HepG2 (cell line): ENCODE data around the gene TOP1. TPM values are rescaled to one million over a fixed set of nuclear protein-coding genes. Genes with fewer than 3 reads are reported as not detected.
A peak's percentile ranks its signal among the peaks of the same experiment; 100 is the strongest.

Experiments
- BRCA1 ChIP-seq: sonication (generic); formaldehyde crosslinking; IDR thresholded peaks from 2 replicates; pipeline ENCODE4 v1.4.0; 2020; ENCODE audit warnings: missing genetic modification reagents
- HMGXB3 ChIP-seq: sonication (generic); formaldehyde crosslinking; IDR thresholded peaks from 2 replicates; pipeline ENCODE4 v1.4.0; 2020; ENCODE audit warnings: missing genetic modification reagents, borderline replicate concordance
- MYC ChIP-seq: sonication (generic); formaldehyde crosslinking; IDR thresholded peaks from 2 replicates; pipeline ENCODE4 v1.9.0; 2021; ENCODE audit warnings: missing genetic modification reagents, borderline replicate concordance
- NR3C1 ChIP-seq: sonication (generic); formaldehyde crosslinking; IDR thresholded peaks from 2 replicates; pipeline ENCODE4 v1.4.0; 2020; ENCODE audit warnings: missing genetic modification reagents
- SALL1 ChIP-seq: sonication (generic); formaldehyde crosslinking; IDR thresholded peaks from 2 replicates; pipeline ENCODE4 v1.8.0; 2022; ENCODE audit warnings: mild to moderate bottlenecking, missing genetic modification reagents
- ZHX2 ChIP-seq, 2 experiments: sonication (generic) in 1 of 2; formaldehyde crosslinking in 1 of 2; IDR thresholded peaks; 2 replicates each; pipeline versions ENCODE4 v1.6.1 to v1.9.0; 2014 to 2022; ENCODE audit warnings: antibody characterized with exemption in 1 of 2, borderline replicate concordance in 1 of 2, inconsistent platforms in 1 of 2, low read depth in 1 of 2, missing genetic modification reagents in 1 of 2
- ZNF407 ChIP-seq: sonication (generic); formaldehyde crosslinking; IDR thresholded peaks from one replicate; pipeline ENCODE4 v1.5.1; 2020; ENCODE audit warnings: mild to moderate bottlenecking, missing genetic modification reagents; ENCODE audit errors: not compliant biosample characterization
- ZNF460 ChIP-seq: sonication (generic); formaldehyde crosslinking; IDR thresholded peaks from 2 replicates; pipeline ENCODE4 v1.5.1; 2020; ENCODE audit warnings: missing genetic modification reagents, mild to moderate bottlenecking, borderline replicate concordance
- ZNF644 ChIP-seq: IDR thresholded peaks from 2 replicates; pipeline ENCODE4 v1.6.1; 2016; ENCODE audit warnings: low read depth
- ZNF792 ChIP-seq: IDR thresholded peaks from 2 replicates; pipeline ENCODE4 v1.6.1; 2016
- polyA plus RNA-seq, 8 experiments: library from polyadenylated mRNA; depleted of rRNA in 3 of 8; stranded (reverse) in 7 of 8; unstranded in 1 of 8; fragments of >200 nt; fragmentation: Illumina TruSeq in 4 of 8; extraction: Trizol in 4 of 8; gene quantifications; 2 replicates each; pipeline versions ENCODE4 v1.2.1 to v1.2.3, GENCODE V29; 2011 to 2016; ENCODE audit warnings: low read depth in 4 of 8, missing spikeins in 1 of 8, mixed read lengths in 1 of 8; ENCODE audit not compliant: insufficient read depth in 1 of 8
- total RNA-seq, 5 experiments: library from RNA; depleted of rRNA; stranded (reverse); fragments of >200 nt; fragmentation: Illumina TruSeq; extraction: Trizol; gene quantifications; 2 replicates each; pipeline ENCODE4 v1.2.3, GENCODE V29; 2016; ENCODE audit warnings: low read depth in 1 of 5

TOP1 gene
- total and polyA plus RNA-seq, 2 of the 13 experiments (the other 11 are each of a cell fraction or from before 2014, with no cell fraction given): 10.2 to 19.4 TPM

GRCh38 chr20:41124451-41125094, 96.0 kb downstream of the TOP1 start (continued):
- TF ChIP-seq HMGXB3: no peak
- no peak for TF ChIP-seq ZNF644
- TF ChIP-seq ZNF792: no peak
- TF ChIP-seq SALL1 (CRISPR knock-in tag): 0 out of 2 replicates have a peak, but pooled peaks have one; percentile 23
- TF ChIP-seq ZNF407: no peak
- no peak for TF ChIP-seq MYC
- no peak for TF ChIP-seq ZNF460 (CRISPR knock-in tag)
- TF ChIP-seq BRCA1 (CRISPR knock-in tag): no peak
- no peak for TF ChIP-seq ZHX2 (IDR thresholded peaks at IDR 0.05; ENCODE audit: low read depth)
- no peak for TF ChIP-seq ZHX2 (CRISPR knock-in tag; IDR thresholded peaks at IDR 0.05; ENCODE audit: borderline replicate concordance)
- no peak for TF ChIP-seq NR3C1 (CRISPR knock-in tag)
